ENCODE measurements around the gene CDC42EP2. TPM values are rescaled to one million over a fixed set of nuclear protein-coding genes. Genes with fewer than 3 reads are reported as not detected.

CDC42EP2 gene
- total RNA-seq, 4 donors from 2014 or later = 9.1 to 22.7 (median 14.5) TPM

DNA sequence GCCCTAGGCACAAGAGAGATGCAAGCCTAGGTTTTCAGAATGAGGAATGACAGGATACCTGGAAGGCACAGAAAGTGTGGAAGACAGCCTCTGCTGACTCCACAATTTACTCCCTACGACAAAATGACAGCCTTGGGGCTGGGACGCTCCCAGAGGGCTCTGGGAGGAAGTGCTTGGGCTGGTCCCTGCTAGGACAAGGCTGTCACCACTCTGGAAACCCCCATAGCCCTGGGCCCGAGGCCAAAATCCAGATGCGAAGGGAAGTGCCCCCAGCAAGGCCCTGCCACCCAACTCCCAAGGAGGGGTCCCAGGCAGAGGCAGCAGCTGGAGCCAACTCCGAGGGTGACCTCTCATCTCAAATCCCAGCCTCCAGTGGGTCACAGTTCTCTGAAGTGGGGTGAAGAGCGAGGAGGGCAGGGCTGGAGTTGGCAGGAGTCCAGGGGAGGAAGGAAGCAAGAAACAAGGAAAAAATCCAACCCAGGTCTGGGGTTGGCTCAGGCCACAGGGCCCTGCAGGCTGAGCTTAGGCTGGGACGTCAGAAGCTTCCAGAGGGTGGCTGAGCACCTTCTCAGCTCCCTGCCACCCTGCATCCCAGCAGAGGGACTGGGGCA is 6.3 kb upstream of the CDC42EP2 start:
- H3K27ac ChIP-seq = peak overlapping the region; percentile 2 to 45 (median 42)
- no peaks in the 10 kb centered on the region for H3K27me3 ChIP-seq
- WGBS, 2 donors (ENCODE audit: low coverage in 1 of 2) = 31% methylated on average over 6 of the region's 7 CpGs; no CpG with 5 or more reads in 1 of the 2 donors
- peak; percentile 42 for DNase-seq
- H3K36me3 ChIP-seq = no peaks in the 10 kb centered on the region
- in situ Hi-C loops (cut with MboI; ENCODE audit: low pct_ligation_motif_present in 1 of 4, low pct_unique_long_range_greater_than_20kb in 1 of 4, low sequenced_read_pairs in 3 of 4) (no loop called here), intact Hi-C loops (cut with DNase I; ENCODE audit: low total_unique reads) (no loop called here)
- H3K4me3 ChIP-seq = no peak overlapping the region
- TF ChIP-seq EP300 (IDR thresholded peaks at IDR 0.05; ENCODE audit: low read depth) = no peak
- no peak for TF ChIP-seq CTCF (IDR thresholded peaks at IDR 0.05)
- TF ChIP-seq POLR2AphosphoS5 (IDR thresholded peaks at IDR 0.05) = no peak
- no peak for TF ChIP-seq POLR2A (IDR thresholded peaks at IDR 0.05)
- H3K4me1 ChIP-seq = peaks cover 27 to 62% (median 32%) of the 10 kb centered on the region in 4 donors
- no peaks in the 10 kb centered on the region for H3K9me3 ChIP-seq

GRCh38 chr11:65309006-65309405 is 5.7 kb upstream of the CDC42EP2 start:
- no peaks in the 10 kb centered on the region for H3K36me3 ChIP-seq
- TF ChIP-seq CTCF (IDR thresholded peaks at IDR 0.05) (no peak), POLR2A (IDR thresholded peaks at IDR 0.05) (no peak), POLR2AphosphoS5 (IDR thresholded peaks at IDR 0.05) (no peak), EP300 (IDR thresholded peaks at IDR 0.05; ENCODE audit: low read depth) (no peak)

GRCh38 chr11:65310215-65310614 is 4.5 kb upstream of the CDC42EP2 start:
- intact Hi-C loops (cut with DNase I; ENCODE audit: low total_unique reads) = no loop called here
- H3K27me3 ChIP-seq = no peaks in the 10 kb centered on the region
- no peak for TF ChIP-seq CTCF (IDR thresholded peaks at IDR 0.05)
- no peak for TF ChIP-seq POLR2AphosphoS5 (IDR thresholded peaks at IDR 0.05)
- no peak for TF ChIP-seq EP300 (IDR thresholded peaks at IDR 0.05; ENCODE audit: low read depth)
- no peak for TF ChIP-seq POLR2A (IDR thresholded peaks at IDR 0.05)
- no peak overlapping the region for H3K4me3 ChIP-seq
- H3K9me3 ChIP-seq = no peaks in the 10 kb centered on the region
- WGBS, 2 donors (ENCODE audit: low coverage in 1 of 2) = 71% methylated on average over 10 of the region's 10 CpGs; no CpG with 5 or more reads in 1 of the 2 donors
- peaks cover 23 to 64% (median 37%) of the 10 kb centered on the region in 4 donors for H3K4me1 ChIP-seq
- peak; percentile 39 for DNase-seq
- in situ Hi-C loops (cut with MboI; ENCODE audit: low pct_ligation_motif_present in 1 of 4, low pct_unique_long_range_greater_than_20kb in 1 of 4, low sequenced_read_pairs in 3 of 4) = loop anchor here in 1 of 4 donors (5.0 kb wide), 1 partner anchor 33 kb away; no protein-coding TSS in a partner anchor
- H3K36me3 ChIP-seq = no peaks in the 10 kb centered on the region
- peak overlapping the region in 2 of 4 donors; percentile 1 to 38 for H3K27ac ChIP-seq

More at GRCh38 chr11:65309006-65309405, 5.7 kb upstream of the CDC42EP2 start:
- Histone ChIP-seq H3K27me3 (no peaks in the 10 kb centered on the region), H3K4me1 (peaks cover 31 to 69% (median 38%) of the 10 kb centered on the region in 4 donors), H3K9me3 (no peaks in the 10 kb centered on the region), H3K4me3 (no peak overlapping the region), H3K27ac (peak overlapping the region; percentile 2 to 45 (median 42))
- intact Hi-C loops (cut with DNase I; ENCODE audit: low total_unique reads) = no loop called here
- no peak for DNase-seq
- in situ Hi-C loops (cut with MboI; ENCODE audit: low pct_ligation_motif_present in 1 of 4, low pct_unique_long_range_greater_than_20kb in 1 of 4, low sequenced_read_pairs in 3 of 4) = no loop called here
- WGBS, 2 donors (ENCODE audit: low coverage in 1 of 2) = 54% methylated on average over 5 of the region's 5 CpGs; no CpG with 5 or more reads in 1 of the 2 donors

- DNase-seq = no peak
- in situ Hi-C loops (cut with MboI; ENCODE audit: low pct_ligation_motif_present in 1 of 4, low pct_unique_long_range_greater_than_20kb in 1 of 4, low sequenced_read_pairs in 3 of 4) (loop anchor here in 1 of 4 donors (5.0 kb wide), 1 partner anchor 33 kb away; no protein-coding TSS in a partner anchor), intact Hi-C loops (cut with DNase I; ENCODE audit: low total_unique reads) (no loop called here)
- WGBS, 2 donors (ENCODE audit: low coverage in 1 of 2) = 78% methylated on average over 4 of the region's 6 CpGs; no CpG with 5 or more reads in 1 of the 2 donors
- H3K9me3 ChIP-seq = no peaks in the 10 kb centered on the region
- no peak for TF ChIP-seq EP300 (IDR thresholded peaks at IDR 0.05; ENCODE audit: low read depth)
- no peak for TF ChIP-seq CTCF (IDR thresholded peaks at IDR 0.05)
- no peak for TF ChIP-seq POLR2A (IDR thresholded peaks at IDR 0.05)
- TF ChIP-seq POLR2AphosphoS5 (IDR thresholded peaks at IDR 0.05) = no peak
- no peak overlapping the region for H3K4me3 ChIP-seq
- H3K4me1 ChIP-seq = peaks cover 20 to 60% (median 35%) of the 10 kb centered on the region in 4 donors
- H3K36me3 ChIP-seq = no peaks in the 10 kb centered on the region
- no peaks in the 10 kb centered on the region for H3K27me3 ChIP-seq
- H3K27ac ChIP-seq = peak overlapping the region in 3 of 4 donors; percentile 1 to 39 (median 38)
These were observed 3.9 kb upstream of the CDC42EP2 start for GRCh38 chr11:65310736-65311135.
